C4-2B (cell line): ENCODE data around the gene DNAJB13.

Source experiments
- ZFX ChIP-seq: fragments of 450-650 bp; IDR thresholded peaks from 2 replicates; pipeline ENCODE4 v1.6.1; 2017
- TF ChIP-seq, protein P1 (sequence below): fragments of 450-650 bp; conservative IDR thresholded peaks from 2 replicates; pipeline ENCODE4 v1.5.1; 2017; ENCODE audit warnings: mild to moderate bottlenecking

DNA sequence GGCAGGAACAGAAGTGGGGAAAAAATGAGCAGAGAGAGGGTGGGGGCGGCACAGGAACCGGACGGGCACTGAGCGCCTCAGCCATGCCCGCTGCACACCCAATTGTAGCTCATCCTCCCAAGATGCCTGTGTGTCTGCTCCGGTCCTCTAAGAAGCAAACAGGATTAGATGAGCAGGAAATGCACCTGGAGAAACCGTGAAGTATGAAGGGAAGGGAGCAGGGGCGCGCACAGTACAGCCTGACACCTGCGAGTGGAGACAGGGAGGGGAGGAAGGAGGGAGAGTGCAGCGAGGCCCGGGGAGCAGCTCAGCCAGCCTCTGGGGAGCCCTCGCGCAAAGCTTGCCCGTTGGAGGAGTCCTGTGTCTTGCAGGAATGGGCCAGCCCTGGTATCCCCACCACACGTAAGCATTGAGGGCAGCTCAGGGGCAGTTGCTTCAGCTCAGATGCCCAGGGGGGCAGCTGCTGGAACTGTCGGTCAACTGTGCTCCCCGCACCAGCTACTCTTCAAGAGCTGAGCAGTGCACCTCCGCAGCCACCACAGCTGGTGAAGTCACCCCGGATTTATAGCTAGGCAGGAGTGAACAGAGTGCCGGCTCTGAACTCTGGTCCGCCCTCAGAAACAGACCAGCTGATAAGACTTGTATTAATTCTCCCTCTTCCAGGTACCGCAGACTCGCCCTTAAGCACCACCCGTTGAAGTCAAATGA lies 7.0 kb downstream of the DNAJB13 start:
- TF ChIP-seq, protein P1, sequence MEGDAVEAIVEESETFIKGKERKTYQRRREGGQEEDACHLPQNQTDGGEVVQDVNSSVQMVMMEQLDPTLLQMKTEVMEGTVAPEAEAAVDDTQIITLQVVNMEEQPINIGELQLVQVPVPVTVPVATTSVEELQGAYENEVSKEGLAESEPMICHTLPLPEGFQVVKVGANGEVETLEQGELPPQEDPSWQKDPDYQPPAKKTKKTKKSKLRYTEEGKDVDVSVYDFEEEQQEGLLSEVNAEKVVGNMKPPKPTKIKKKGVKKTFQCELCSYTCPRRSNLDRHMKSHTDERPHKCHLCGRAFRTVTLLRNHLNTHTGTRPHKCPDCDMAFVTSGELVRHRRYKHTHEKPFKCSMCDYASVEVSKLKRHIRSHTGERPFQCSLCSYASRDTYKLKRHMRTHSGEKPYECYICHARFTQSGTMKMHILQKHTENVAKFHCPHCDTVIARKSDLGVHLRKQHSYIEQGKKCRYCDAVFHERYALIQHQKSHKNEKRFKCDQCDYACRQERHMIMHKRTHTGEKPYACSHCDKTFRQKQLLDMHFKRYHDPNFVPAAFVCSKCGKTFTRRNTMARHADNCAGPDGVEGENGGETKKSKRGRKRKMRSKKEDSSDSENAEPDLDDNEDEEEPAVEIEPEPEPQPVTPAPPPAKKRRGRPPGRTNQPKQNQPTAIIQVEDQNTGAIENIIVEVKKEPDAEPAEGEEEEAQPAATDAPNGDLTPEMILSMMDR: no peak
- TF ChIP-seq ZFX: no peak
